CD14-positive monocyte (primary cell): ENCODE results near the gene MLH1. TPM values are rescaled to one million over a fixed set of nuclear protein-coding genes. Genes with fewer than 3 reads are reported as not detected.

Source experiments
- DNase-seq, 3 donors: peaks; one replicate each; pipeline ENCODE4 v3.0.0-alpha.2; 2011 to 2022
- H2AFZ ChIP-seq: 2 replicates; pipeline ENCODE4 v1.6.0; 2012; ENCODE audit warnings: mild to moderate bottlenecking, low read depth, low read length, inconsistent platforms; ENCODE audit not compliant: insufficient read depth, poor library complexity, severe bottlenecking
- H3K27ac ChIP-seq, 2 donors: 1 replicate in 1 of 2; 2 replicates in 1 of 2; pipeline ENCODE4 v1.5.1; 2012 to 2013; ENCODE audit warnings: low read length in 2 of 2, control low read depth in 1 of 2, inconsistent platforms in 1 of 2, low read depth in 1 of 2, mild to moderate bottlenecking in 1 of 2
- H3K27me3 ChIP-seq, 2 donors: one replicate each; pipeline versions ENCODE4 v1.6.0 to v1.6.1; 2011 to 2013; ENCODE audit warnings: low read length in 2 of 2; ENCODE audit not compliant: control insufficient read depth in 2 of 2, insufficient read depth in 2 of 2
- H3K36me3 ChIP-seq, 2 donors: replicated peaks in 1 of 2; 1 replicate in 1 of 2; 2 replicates in 1 of 2; pipeline versions ENCODE4 v1.5.1 to v1.6.1; 2012 to 2013; ENCODE audit warnings: low read length in 2 of 2, control low read depth in 1 of 2, inconsistent platforms in 1 of 2, mild to moderate bottlenecking in 1 of 2; ENCODE audit not compliant: insufficient read depth in 2 of 2, control insufficient read depth in 1 of 2
- H3K4me1 ChIP-seq, 2 donors: 1 replicate in 1 of 2; 2 replicates in 1 of 2; pipeline versions ENCODE4 v1.5.1 to v1.6.1; 2012 to 2013; ENCODE audit warnings: low read length in 2 of 2, control low read depth in 1 of 2, inconsistent platforms in 1 of 2, mild to moderate bottlenecking in 1 of 2, moderate library complexity in 1 of 2; ENCODE audit not compliant: insufficient read depth in 2 of 2, control insufficient read depth in 1 of 2
- H3K4me2 ChIP-seq: replicated peaks from 2 replicates; pipeline ENCODE3; 2012; ENCODE audit warnings: low read length, moderate library complexity, mild to moderate bottlenecking; ENCODE audit not compliant: poor library complexity, severe bottlenecking; ENCODE audit errors: extremely low read depth
- H3K4me3 ChIP-seq, 3 experiments: fragments of 200-600 bp in 1 of 3; sonication (generic) in 1 of 3; replicated peaks in 1 of 3; 1 replicate in 2 of 3; 2 replicates in 1 of 3; pipeline ENCODE4 v1.5.1; 2011 to 2013; ENCODE audit warnings: low read length in 3 of 3, mild to moderate bottlenecking in 3 of 3, control low read depth in 2 of 3, low read depth in 2 of 3, inconsistent platforms in 1 of 3, moderate library complexity in 1 of 3
- H3K79me2 ChIP-seq: 2 replicates; pipeline ENCODE4 v1.6.0; 2012; ENCODE audit warnings: mild to moderate bottlenecking, control low read depth, inconsistent platforms, low read length, moderate library complexity; ENCODE audit not compliant: insufficient read depth
- H3K9ac ChIP-seq: 2 replicates; pipeline ENCODE4 v1.6.0; 2017; ENCODE audit warnings: low read length, mild to moderate bottlenecking; ENCODE audit not compliant: insufficient read depth, poor library complexity, severe bottlenecking
- H3K9me3 ChIP-seq, 2 donors: replicated peaks in 1 of 2; 1 replicate in 1 of 2; 2 replicates in 1 of 2; pipeline versions ENCODE4 v1.5.1 to v1.6.1; 2012 to 2013; ENCODE audit warnings: low read length in 2 of 2, control low read depth in 1 of 2; ENCODE audit not compliant: control insufficient read depth in 1 of 2, insufficient read depth in 1 of 2
- H4K20me1 ChIP-seq: 2 replicates; pipeline ENCODE4 v1.6.0; 2012; ENCODE audit warnings: mild to moderate bottlenecking, low read length, control low read depth, moderate library complexity; ENCODE audit not compliant: insufficient read depth
- H3K27ac Mint-ChIP-seq, 7 donors: one replicate each; pipeline ENCODE4 v1.8.0; 2020; ENCODE audit warnings: mild to moderate bottlenecking in 7 of 7, mixed read lengths in 7 of 7, moderate library complexity in 6 of 7, inconsistent platforms in 2 of 7
- H3K27me3 Mint-ChIP-seq, 3 donors: one replicate each; pipeline ENCODE4 v1.8.0; 2021 to 2022; ENCODE audit warnings: low read depth in 3 of 3, mild to moderate bottlenecking in 3 of 3, mixed read lengths in 3 of 3, moderate library complexity in 3 of 3, inconsistent platforms in 1 of 3
- H3K36me3 Mint-ChIP-seq, 2 donors: one replicate each; pipeline ENCODE4 v1.8.0; 2020; ENCODE audit warnings: mixed read lengths in 2 of 2, inconsistent platforms in 1 of 2, mild to moderate bottlenecking in 1 of 2
- H3K4me1 Mint-ChIP-seq: one replicate; pipeline ENCODE4 v1.8.0; 2020; ENCODE audit warnings: mild to moderate bottlenecking, mixed read lengths
- H3K4me3 Mint-ChIP-seq, 2 donors: one replicate each; pipeline ENCODE4 v1.8.0; 2020; ENCODE audit warnings: mild to moderate bottlenecking in 2 of 2, mixed read lengths in 2 of 2, moderate library complexity in 1 of 2
- H3K9me3 Mint-ChIP-seq, 7 donors: one replicate each; pipeline ENCODE4 v1.8.0; 2020 to 2022; ENCODE audit warnings: mixed read lengths in 7 of 7, mild to moderate bottlenecking in 6 of 7, moderate library complexity in 6 of 7, inconsistent platforms in 2 of 7
- CTCF ChIP-seq: fragments of 200-600 bp; IDR thresholded peaks from one replicate; pipeline ENCODE4 v1.8.0; 2022; ENCODE audit warnings: antibody characterized with exemption, mild to moderate bottlenecking
- WGBS: methylation state at CpG from one replicate; pipeline ENCODE4 v1.1.5; 2013; ENCODE audit warnings: missing lambda C conversion rate; ENCODE audit not compliant: insufficient coverage; 5-methylcytosine and 5-hydroxymethylcytosine counted together
- intact Hi-C, 2 donors: fragments of 100-400 bp; cut with micrococcal nuclease; formaldehyde crosslinking; loops; one replicate each; pipeline versions ENCODE4 v1.15.0 to v1.15.1; 2023
- polyA plus RNA-seq, 3 donors: library from polyadenylated mRNA; depleted of rRNA in 1 of 3; unstranded in 2 of 3; stranded (reverse) in 1 of 3; fragments of 300-500 nt in 2 of 3; fragments of >200 nt in 1 of 3; fragmentation: Illumina TruSeq in 2 of 3; gene quantifications; 1 replicate in 2 of 3; 2 replicates in 1 of 3; pipeline ENCODE4 v1.2.3, GENCODE V29; 2012 to 2021

Gene MLH1
- polyA plus RNA-seq, 3 donors: 13.7 to 19.7 (median 18.5) TPM

- Mint-ChIP-seq H3K9me3 (peaks cover 0 to 5% (median 0%) of the 10 kb centered on the region in 7 donors), H3K27me3 (peaks cover 0 to 3% (median 2%) of the 10 kb centered on the region in 3 donors), H3K4me1 (peaks cover 13% of the 10 kb centered on the region), H3K4me3 (no peak overlapping the region), H3K36me3 (peaks cover 76 to 79% of the 10 kb centered on the region in 2 donors), H3K27ac (peak overlapping the region; percentile 72 to 88 (median 75))
- Histone ChIP-seq H3K9ac (no peak overlapping the region), H3K27ac (peak overlapping the region in 1 of 2 donors; percentile 85), H3K9me3 (no peaks in the 10 kb centered on the region), H3K4me3 (peak overlapping the region in 1 of 3 experiments; percentile 51), H4K20me1 (no peaks in the 10 kb centered on the region), H3K4me2 (peak overlapping the region; percentile 46), H2AFZ (peak overlapping the region; percentile 77), H3K4me1 (peaks cover 11 to 13% of the 10 kb centered on the region in 2 donors), H3K79me2 (no peaks in the 10 kb centered on the region), H3K36me3 (peaks cover 60 to 82% of the 10 kb centered on the region in 2 donors), H3K27me3 (no peaks in the 10 kb centered on the region)
- 100% methylated on average over 1 of the region's 3 CpGs for WGBS
- TF ChIP-seq CTCF: no peak
- peak; percentile 66 to 88 (median 79) for DNase-seq
- intact Hi-C loops: no loop called here
Observed at GRCh38 chr3:37024820-37025405, 31.6 kb downstream of the MLH1 start.

- 100% methylated on average over 3 of the region's 3 CpGs for WGBS
- peaks cover 13% of the 10 kb centered on the region for H3K4me1 Mint-ChIP-seq
- peaks cover 54 to 82% of the 10 kb centered on the region in 2 donors for H3K36me3 ChIP-seq
Observed at GRCh38 chr3:37025561-37026335, 32.4 kb downstream of the MLH1 start.

More at GRCh38 chr3:37025561-37026335, 32.4 kb downstream of the MLH1 start:
- no peaks in the 10 kb centered on the region for H3K9me3 ChIP-seq
- Mint-ChIP-seq H3K36me3 (peaks cover 76 to 79% of the 10 kb centered on the region in 2 donors), H3K9me3 (peaks cover 0 to 5% (median 0%) of the 10 kb centered on the region in 7 donors), H3K27me3 (peaks cover 0 to 3% (median 2%) of the 10 kb centered on the region in 3 donors), H3K27ac (peak overlapping the region in 2 of 7 donors; percentile 60 to 74), H3K4me3 (no peak overlapping the region)
- no peak overlapping the region for H3K4me3 ChIP-seq
- H3K27ac ChIP-seq: peak overlapping the region in 1 of 2 donors; percentile 33
- H3K27me3 ChIP-seq: no peaks in the 10 kb centered on the region
- no peak for TF ChIP-seq CTCF
- H2AFZ ChIP-seq: no peak overlapping the region
- no peaks in the 10 kb centered on the region for H4K20me1 ChIP-seq
- H3K79me2 ChIP-seq: no peaks in the 10 kb centered on the region
- intact Hi-C loops: no loop called here
- H3K9ac ChIP-seq: no peak overlapping the region
- no peak overlapping the region for H3K4me2 ChIP-seq
- DNase-seq: no peak
- H3K4me1 ChIP-seq: peaks cover 11 to 13% of the 10 kb centered on the region in 2 donors
